ENCODE results near the gene XKR3.
"Not testable (repeated sequence)": the region's sequence is repeated elsewhere in the genome, so short reads cannot be mapped to it uniquely, and the experiment has no call there.

XKR3 gene

GRCh38 chr22:16824716-16825687 lies at the start of gene XKR3:
TSS of gene XKR3 (minus strand) at chr22:16825411. CDS start at chr22:16808073, 17,338 bp downstream.
- peak; percentile 57 for DNase-seq (ENCODE audit: low spot score)

- DNase-seq (ENCODE audit: low spot score), result peak; percentile 48
Measured at GRCh38 chr22:16869640-16870039, 44.4 kb upstream of the XKR3 start.

GRCh38 chr22:16866167-16866566 lies 41.0 kb upstream of the XKR3 start:
- peak; percentile 51 for DNase-seq (ENCODE audit: low spot score)

- not testable (repeated sequence) for DNase-seq (ENCODE audit: low spot score)
Measured at GRCh38 chr22:16856851-16857250, 31.6 kb upstream of the XKR3 start.

- no peak for DNase-seq (ENCODE audit: low spot score)
Measured at GRCh38 chr22:16854631-16855030, 29.4 kb upstream of the XKR3 start.

GRCh38 chr22:16851268-16851996 lies 26.2 kb upstream of the XKR3 start:
- peak; percentile 84 for DNase-seq (ENCODE audit: low spot score)

- no peak for DNase-seq (ENCODE audit: low spot score)
Measured at GRCh38 chr22:16847271-16847670, 22.1 kb upstream of the XKR3 start.

- no peak for DNase-seq (ENCODE audit: low spot score)
Measured at GRCh38 chr22:16845881-16846280, 20.7 kb upstream of the XKR3 start.

- no peak for DNase-seq (ENCODE audit: low spot score)
Measured at GRCh38 chr22:16845465-16845864, 20.3 kb upstream of the XKR3 start.

GRCh38 chr22:16844529-16844928 lies 19.3 kb upstream of the XKR3 start:
- DNase-seq (ENCODE audit: low spot score), result no peak

- DNase-seq (ENCODE audit: low spot score), result peak; percentile 12
Measured at GRCh38 chr22:16838073-16838472, 12.9 kb upstream of the XKR3 start.

GRCh38 chr22:16834971-16835370 lies 9.8 kb upstream of the XKR3 start:
- no peak for DNase-seq (ENCODE audit: low spot score)

GRCh38 chr22:16831257-16831656 lies 6.0 kb upstream of the XKR3 start:
- no peak for DNase-seq (ENCODE audit: low spot score)

- DNase-seq (ENCODE audit: low spot score), result no peak
Measured at GRCh38 chr22:16829985-16830384, 4.8 kb upstream of the XKR3 start.

GRCh38 chr22:16828876-16829275 lies 3.7 kb upstream of the XKR3 start:
- no peak for DNase-seq (ENCODE audit: low spot score)

- no peak for DNase-seq (ENCODE audit: low spot score)
Measured at GRCh38 chr22:16827506-16827905, 2.3 kb upstream of the XKR3 start.

- DNase-seq (ENCODE audit: low spot score), result no peak
Measured at GRCh38 chr22:16819249-16819648, 6.0 kb downstream of the XKR3 start.

GRCh38 chr22:16818538-16818937 lies 6.7 kb downstream of the XKR3 start:
- DNase-seq (ENCODE audit: low spot score), result no peak

GRCh38 chr22:16815073-16815472 lies 10.1 kb downstream of the XKR3 start:
- no peak for DNase-seq (ENCODE audit: low spot score)

- DNase-seq (ENCODE audit: low spot score), result no peak
Measured at GRCh38 chr22:16810188-16810802, 14.9 kb downstream of the XKR3 start.

GRCh38 chr22:16808744-16809143 lies 16.5 kb downstream of the XKR3 start:
- DNase-seq (ENCODE audit: low spot score), result no peak

- no peak for DNase-seq (ENCODE audit: low spot score)
Measured at GRCh38 chr22:16807109-16807508, 18.1 kb downstream of the XKR3 start.

GRCh38 chr22:16806401-16806800 lies 18.8 kb downstream of the XKR3 start:
- no peak for DNase-seq (ENCODE audit: low spot score)

Measured in kidney tubule cell (primary cell).